Islet of Langerhans (tissue), 1 donor: ENCODE measurements around the gene SLC29A1.
"Not testable (repeated sequence)": the region's sequence is repeated elsewhere in the genome, so short reads cannot be mapped to it uniquely, and the experiment has no call there.

Experiments
- FAIRE-seq: peaks from one replicate; lab custom pipeline; 2011; peaks lifted over from hg19 to GRCh38; lab: Jason Lieb, UNC

The SLC29A1 gene

GRCh38 chr6:44194326-44194725 is 29.1 kb upstream of the SLC29A1 start:
- no peak for FAIRE-seq

DNA sequence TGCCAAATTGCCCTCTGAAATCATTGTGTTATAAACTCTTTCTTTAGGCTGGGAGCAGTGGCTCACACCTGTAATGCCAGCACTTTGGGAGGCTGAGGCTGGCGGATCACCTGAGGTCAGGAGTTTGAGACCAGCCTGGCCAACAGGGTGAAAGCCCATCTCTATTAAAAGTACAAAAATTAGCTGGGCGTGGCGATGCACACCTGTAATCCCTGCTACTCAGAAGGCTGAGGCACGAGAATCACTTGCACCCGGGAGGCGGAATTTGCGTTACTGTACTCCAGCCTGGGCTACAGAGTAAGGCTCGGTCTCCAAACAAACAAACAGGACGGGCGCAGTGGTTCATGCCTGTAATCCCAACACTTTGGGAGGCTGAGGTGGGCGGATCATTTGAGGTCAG is 27.0 kb upstream of the SLC29A1 start:
- not testable (repeated sequence) for FAIRE-seq

GRCh38 chr6:44198684-44199083 is 24.7 kb upstream of the SLC29A1 start:
- FAIRE-seq, result no peak

- no peak for FAIRE-seq
Measured at GRCh38 chr6:44199883-44200282, 23.5 kb upstream of the SLC29A1 start.

DNA sequence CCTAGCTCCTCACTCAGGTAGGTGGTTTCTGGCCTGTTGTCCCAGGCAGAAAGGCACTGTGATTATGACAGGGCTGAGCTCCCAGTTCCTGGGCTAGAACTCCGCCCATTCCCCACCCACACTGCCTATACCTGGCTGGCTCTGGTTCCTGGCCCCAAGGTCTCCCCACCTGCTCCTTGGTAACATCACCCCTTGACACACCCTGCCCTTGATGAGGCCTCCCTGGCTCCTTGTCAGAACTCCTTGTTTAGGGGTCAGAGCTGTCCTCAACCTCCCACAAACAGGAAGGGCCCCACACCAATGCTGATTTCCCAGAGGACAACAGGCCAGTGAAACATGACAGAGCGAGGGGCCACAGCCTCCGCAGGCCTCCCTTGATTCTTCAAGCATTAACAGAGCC is 22.2 kb upstream of the SLC29A1 start:
- no peak for FAIRE-seq

GRCh38 chr6:44201638-44202303 is 21.6 kb upstream of the SLC29A1 start:
- no peak for FAIRE-seq

DNA sequence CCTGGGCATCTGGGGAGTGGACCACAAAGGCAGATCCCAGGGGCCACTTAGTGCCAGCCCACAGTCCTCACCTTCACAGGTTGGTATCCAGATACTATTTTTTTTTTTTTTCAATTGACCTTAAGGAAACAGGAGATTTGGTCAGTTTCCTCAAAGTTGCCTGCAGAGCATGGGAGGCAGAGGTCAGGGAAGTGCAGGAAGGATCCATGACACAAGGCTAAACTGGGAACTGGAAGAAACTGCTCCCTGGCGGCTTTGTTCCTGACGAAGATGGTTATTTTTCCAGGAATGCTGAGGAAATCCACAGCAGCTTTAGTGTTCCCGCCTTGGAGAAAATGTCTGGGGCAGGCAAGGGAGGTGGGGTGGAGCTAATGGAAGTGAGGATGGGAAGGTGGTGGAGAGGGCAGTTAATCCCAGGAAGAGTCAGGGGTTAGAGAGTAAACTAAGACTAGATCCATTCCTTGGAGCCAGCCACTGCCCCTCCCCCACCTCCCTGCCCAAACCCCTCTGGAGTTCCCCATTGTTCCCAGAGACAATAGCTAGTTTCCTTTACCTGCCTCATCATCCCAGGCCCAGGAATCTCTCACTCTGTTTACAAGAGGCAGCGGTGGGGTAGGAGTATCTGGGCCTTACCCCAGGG is 20.9 kb upstream of the SLC29A1 start:
- FAIRE-seq, result no peak

DNA sequence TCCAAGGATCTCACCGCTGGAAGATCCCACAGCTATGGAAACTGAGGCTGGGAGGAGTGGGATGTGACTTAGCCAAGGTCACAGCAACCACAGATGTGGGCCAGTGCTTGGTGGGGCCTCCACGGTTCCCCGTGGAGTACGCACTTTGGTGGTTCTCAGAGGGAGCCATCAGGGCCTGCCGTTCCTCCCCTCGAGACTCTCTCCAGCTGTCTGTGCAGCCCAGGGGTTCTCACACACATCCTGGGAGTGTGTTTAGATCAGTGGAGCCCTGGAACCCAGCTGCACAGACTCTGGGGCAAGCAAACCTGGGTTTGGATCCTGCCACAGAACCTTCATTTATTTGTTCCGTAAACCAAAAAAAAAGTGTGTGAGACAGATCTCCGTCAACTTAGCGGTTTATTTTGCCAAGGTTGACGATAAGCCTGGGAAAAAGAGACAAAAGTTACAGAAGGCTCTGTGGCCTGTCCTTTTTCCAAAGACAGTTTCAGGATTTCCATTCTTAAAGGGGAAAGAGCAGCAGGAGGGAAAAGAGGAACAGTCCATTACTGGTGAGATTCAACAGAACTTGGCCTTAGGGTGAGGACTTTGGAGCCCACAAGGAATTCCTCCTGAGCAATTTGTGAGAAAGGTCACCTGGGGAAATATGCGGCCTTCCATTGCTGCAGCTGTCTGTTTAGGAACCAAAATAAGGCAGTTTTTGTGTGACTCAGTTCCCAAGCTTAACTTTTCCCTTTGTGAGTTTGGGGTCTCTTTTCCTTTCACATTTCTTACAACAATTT is 20.2 kb upstream of the SLC29A1 start:
- FAIRE-seq, result no peak

GRCh38 chr6:44203955-44204354 is 19.4 kb upstream of the SLC29A1 start:
- FAIRE-seq, result no peak

DNA sequence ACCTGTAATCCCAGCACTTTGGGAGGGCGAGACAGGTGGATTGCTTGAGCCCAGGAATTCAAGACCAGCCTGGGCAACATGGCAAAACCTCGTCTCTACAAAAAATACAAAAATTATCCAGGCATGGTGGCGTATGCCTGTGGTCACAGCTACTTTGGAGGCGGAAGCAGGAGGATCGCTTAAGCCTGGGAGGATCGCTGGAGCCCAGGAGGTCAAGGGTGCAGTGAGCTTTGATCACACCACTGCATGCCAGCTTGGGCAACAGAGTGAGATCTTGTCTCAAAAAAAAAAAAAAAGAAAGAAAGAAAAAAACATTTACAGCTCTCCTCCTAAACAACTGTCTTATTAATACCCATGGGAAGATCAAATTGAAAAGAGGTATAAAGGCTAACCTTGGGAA is 15.4 kb upstream of the SLC29A1 start:
- FAIRE-seq, result no peak

- no peak for FAIRE-seq
Measured at GRCh38 chr6:44211284-44211683, 12.1 kb upstream of the SLC29A1 start.

DNA sequence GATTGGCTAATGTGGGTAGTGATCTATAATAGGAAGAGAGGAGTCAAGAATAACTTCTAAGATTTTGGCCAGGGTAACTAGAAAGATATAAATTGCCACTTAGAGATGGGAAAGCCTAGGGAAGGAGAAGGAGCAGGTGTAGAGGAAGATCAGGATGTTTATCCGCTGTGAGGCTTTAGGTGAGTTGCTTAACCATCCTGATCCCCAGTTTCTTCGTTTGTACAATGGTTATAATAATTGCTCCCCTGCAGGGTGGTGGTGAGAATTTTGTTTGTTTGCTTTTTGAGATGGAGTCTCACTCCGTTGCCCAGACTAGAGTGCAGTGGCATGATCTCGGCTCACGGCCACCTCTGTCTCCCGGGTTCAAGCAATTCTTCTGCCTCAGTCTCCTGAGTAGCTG is 9.1 kb upstream of the SLC29A1 start:
- FAIRE-seq, result no peak

DNA sequence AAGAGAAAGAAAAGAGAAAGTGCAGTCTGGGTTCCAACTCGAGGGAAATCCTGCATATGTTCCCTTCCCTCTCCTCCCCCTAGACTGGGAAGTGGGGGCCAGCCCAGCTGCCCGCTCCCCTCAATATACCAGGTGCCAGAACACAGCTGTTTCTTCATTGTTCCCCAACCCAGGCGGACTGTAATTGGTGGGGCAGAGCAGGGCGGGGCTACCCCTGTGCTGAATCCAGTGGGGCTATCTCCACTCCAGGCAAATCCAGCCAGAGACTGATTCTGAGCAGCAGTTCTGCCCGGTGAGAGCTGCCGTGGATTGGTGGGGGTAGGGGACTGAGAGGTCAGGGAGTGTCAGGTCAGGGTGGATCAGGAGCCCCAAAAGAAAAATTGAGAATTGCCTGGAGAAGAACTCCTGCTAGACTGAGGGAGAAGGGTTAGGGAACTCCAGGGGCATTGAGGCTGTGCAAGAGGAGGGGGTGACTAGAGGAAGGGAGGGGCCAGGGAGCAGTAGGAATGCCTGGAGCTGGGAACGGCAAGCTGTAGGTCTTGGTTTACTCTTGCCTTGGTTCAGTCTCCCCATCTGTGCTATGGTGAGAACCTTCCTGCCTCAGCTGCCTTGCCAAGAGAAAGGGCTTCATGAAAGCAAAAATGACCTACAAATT is 6.6 kb upstream of the SLC29A1 start, which contains the start of gene MYMX:
Gene MYMX (plus strand): TSS at position 250 of the 655 bp plus-strand sequence. CDS start 546 bp downstream, outside the sequence.
- FAIRE-seq, result no peak

DNA sequence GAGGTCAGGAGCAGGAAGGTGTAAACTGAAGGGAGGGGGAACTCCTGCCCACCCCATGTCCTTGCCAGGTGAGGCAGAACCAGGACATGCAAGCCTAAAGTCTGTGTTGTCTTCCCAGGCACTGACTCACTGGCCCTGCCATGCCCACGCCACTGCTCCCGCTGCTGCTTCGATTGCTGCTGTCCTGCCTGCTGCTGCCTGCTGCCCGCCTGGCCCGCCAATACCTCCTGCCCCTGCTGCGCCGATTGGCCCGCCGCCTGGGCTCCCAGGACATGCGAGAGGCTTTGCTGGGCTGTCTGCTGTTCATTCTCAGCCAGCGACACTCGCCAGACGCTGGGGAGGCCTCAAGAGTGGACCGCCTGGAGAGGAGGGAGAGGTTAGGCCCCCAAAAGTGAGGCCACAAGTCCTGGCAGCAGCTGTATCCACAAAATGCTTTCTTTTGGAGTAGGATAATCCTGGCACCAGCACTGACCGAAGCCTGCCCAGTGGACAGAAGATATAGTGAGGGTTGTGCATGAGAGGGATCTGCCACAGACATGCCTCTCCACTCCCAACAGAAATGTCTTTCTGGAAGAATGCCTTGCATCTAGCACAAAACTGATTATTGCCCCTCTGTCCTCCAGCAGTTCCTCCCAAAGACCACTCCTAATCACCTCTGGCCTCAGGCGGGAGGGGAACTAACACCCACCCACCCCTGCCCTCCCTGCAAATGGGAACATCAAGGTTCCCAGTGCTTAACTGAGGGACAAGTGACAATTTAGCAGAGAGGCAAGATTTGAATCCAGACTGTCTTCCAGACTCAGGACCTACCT is 5.9 kb upstream of the SLC29A1 start:
- no peak for FAIRE-seq

- FAIRE-seq, result no peak
Measured at GRCh38 chr6:44219053-44219814, 4.2 kb upstream of the SLC29A1 start.

DNA sequence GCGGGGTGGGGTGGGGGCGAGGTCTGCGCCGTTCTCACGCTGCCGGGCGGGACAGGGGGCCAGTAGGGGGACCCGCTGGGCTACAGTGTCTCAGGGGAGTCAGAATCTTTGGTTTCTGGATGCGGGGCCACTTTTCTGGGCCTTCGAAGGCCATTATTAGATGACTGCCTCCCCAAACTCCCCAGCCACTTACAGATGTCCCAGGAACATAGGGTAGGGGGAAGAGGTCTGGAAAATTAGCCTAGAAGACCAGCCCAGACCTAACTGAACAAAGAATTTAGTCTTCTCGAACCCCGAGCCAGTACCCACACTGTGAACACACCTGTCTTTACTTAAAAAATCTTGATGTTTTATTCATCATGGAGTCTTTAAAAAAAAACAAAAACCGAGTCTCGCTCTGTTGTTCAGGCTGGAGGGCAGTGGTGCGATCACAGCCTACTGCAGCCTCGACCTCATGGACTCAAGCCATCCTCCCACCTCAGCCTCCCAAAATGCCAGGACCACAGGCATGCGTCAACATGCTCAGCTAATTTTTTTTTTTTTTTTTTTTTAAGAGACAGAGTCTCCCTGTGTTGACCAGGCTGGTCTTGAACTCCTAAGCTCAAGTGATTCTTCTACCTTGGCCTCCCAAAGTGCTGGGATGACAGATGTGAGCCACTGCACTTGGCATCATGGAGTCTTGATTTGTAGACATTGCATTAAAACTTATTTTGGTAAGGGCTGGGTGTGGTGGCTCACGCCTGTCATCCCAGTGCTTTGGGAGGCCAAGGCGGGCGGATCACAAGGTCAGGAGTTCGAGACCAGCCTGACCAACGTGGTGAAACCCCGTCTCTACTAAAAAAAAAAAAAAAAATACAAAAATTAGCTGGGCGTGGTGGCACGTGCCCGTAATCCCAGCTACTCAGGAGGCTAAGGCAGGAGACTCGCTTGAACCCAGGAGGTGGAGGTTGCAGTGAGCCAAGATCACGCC is 3.3 kb upstream of the SLC29A1 start:
- FAIRE-seq, result no peak

DNA sequence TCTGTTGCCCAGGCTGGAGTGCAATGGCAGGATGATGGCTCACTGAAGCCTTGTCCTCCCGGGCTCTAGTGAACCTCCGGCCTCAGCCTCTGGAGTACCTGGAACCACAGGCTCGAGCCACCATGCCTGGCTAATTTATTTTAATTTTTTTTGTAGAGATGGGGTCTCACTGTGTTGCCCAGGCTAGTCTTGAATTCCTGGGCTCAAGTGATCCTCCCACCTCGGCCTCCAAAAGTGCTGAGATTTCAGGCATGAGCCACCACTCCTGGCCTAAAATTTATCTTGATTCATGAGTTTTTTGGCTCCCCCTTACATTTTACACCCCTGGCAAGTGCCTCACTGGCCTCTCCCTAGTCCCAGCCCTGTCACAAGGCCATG is 2.5 kb upstream of the SLC29A1 start:
- no peak for FAIRE-seq

- no peak for FAIRE-seq
Measured at GRCh38 chr6:44221291-44221960, 2.0 kb upstream of the SLC29A1 start.

DNA sequence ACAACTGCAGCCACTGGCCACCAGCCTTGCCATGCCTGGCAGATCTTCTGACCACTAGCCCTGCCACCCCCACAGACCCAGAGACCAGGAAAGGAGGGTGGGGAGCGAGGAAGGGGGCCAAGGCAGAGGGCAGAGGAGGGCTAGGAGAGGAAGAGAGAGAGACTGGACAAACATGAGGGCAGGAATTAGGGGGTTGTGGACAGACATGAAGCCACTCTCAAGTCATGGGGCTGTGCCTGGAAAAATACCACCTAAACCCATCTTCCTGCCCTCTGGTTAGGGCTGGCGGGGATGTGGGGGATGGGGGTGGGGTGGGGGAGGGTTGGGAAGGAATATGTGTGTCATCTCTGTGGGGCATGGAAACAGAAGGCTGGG is 1.4 kb upstream of the SLC29A1 start:
- no peak for FAIRE-seq
